Astrocyte (in vitro differentiated cells and primary cell): Measurements from ENCODE around the gene GSK3B.

Experiments used
- EZH2 ChIP-seq: IDR thresholded peaks from 2 replicates; pipeline ENCODE4 v1.6.1; 2012; ENCODE audit warnings: mild to moderate bottlenecking, low read length, inconsistent platforms; ENCODE audit not compliant: insufficient read depth
- TF ChIP-seq, protein P1 (sequence below): IDR thresholded peaks from 2 replicates; pipeline ENCODE4 v1.5.1; 2011; ENCODE audit warnings: low read depth, mild to moderate bottlenecking, inconsistent platforms, low read length, moderate library complexity; ENCODE audit not compliant: insufficient read depth

DNA sequence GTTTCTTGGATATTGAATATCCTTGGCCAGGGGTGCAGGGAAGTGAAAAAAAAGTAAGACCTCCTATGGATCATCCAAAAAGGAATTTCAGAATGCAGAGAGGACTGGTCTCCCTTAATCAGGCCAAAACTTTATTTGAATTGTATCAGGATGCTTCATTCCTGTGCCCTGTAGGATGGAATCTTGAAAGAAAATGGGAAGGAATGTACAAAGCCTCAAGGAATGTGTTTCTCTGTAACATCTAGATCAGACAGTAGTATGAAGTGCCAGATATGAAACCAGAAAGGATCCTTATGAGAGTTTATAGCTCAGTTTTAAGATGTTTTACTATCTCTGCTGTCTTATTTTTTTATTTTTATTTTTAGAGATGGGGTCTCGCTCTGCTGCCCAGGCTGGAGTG, 6.5 kb upstream of the GSK3B start:
- TF ChIP-seq, protein P1, sequence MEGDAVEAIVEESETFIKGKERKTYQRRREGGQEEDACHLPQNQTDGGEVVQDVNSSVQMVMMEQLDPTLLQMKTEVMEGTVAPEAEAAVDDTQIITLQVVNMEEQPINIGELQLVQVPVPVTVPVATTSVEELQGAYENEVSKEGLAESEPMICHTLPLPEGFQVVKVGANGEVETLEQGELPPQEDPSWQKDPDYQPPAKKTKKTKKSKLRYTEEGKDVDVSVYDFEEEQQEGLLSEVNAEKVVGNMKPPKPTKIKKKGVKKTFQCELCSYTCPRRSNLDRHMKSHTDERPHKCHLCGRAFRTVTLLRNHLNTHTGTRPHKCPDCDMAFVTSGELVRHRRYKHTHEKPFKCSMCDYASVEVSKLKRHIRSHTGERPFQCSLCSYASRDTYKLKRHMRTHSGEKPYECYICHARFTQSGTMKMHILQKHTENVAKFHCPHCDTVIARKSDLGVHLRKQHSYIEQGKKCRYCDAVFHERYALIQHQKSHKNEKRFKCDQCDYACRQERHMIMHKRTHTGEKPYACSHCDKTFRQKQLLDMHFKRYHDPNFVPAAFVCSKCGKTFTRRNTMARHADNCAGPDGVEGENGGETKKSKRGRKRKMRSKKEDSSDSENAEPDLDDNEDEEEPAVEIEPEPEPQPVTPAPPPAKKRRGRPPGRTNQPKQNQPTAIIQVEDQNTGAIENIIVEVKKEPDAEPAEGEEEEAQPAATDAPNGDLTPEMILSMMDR = no peak
- no peak for TF ChIP-seq EZH2
